ENCODE data around the gene CHD5.

- TF ChIP-seq SMC3 (conservative IDR thresholded peaks at IDR 0.05; ENCODE audit: poor library complexity) (no peak), CTCF (IDR thresholded peaks at IDR 0.05; ENCODE audit: poor library complexity, severe bottlenecking) (no peak)
These were observed 68.5 kb downstream of the CHD5 start for GRCh38 chr1:6111571-6111970.

Measured in neural cell (in vitro differentiated cells).